ENCODE measurements around the gene SETX. TPM values are rescaled to one million over a fixed set of nuclear protein-coding genes. Genes with fewer than 3 reads are reported as not detected.

The SETX gene
- total and polyA plus RNA-seq, 2 of the 13 experiments (the other 11 are each of a cell fraction or from before 2014, with no cell fraction given): 13.2 to 39.0 TPM

DNA sequence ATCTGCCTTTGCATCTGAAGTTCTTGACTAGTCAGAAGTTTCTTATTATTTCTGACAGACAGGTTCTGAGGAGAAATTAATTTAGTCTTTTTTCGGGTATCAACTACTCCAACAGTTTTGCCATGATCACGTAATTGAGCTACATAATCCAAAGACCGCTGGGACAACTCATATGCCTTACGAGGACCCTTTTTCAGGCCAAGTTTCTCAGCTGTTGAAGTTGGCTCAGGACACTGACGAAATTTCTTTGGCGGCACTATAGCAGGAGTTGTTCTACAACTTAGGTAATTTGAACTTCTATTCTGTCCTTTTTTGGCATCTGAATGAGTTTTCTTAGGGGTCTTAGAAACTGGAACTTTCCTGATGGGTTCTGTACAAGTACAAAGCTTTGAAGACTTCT is 27.2 kb downstream of the SETX start:
- POLR2A ChIA-PET: no interaction called here
- DNase-seq (ENCODE audit: low spot score) (no peak), FAIRE-seq (no peak), ATAC-seq (no peak)
- Histone ChIP-seq H3K4me2 (ENCODE audit: low read depth, low read length) (no peak overlapping the region), H2AFZ (ENCODE audit: low read length) (no peak overlapping the region), H3K9ac (ENCODE audit: insufficient read depth, low read depth, low read length) (no peak overlapping the region), H3K9me3 (ENCODE audit: low read length) (no peaks in the 10 kb centered on the region), H3K4me3 (replicated peaks in 1 of 3; ENCODE audit: insufficient read depth in 1 of 3, low read depth in 2 of 3, low read length in 3 of 3) (no peak overlapping the region), H3K36me3 (replicated peaks in 1 of 2; ENCODE audit: control insufficient read depth in 1 of 2, insufficient read depth in 2 of 2, low read length in 2 of 2) (peaks cover 13 to 64% of the 10 kb centered on the region in 2 experiments), H3K27ac (ENCODE audit: extremely low read length, insufficient read depth, low read length) (no peak overlapping the region), H4K20me1 (ENCODE audit: insufficient read depth, low read length) (no peaks in the 10 kb centered on the region), H3K27me3 (ENCODE audit: control insufficient read depth in 1 of 2, insufficient read depth in 2 of 2, low read length in 2 of 2) (no peaks in the 10 kb centered on the region), H3K79me2 (ENCODE audit: insufficient read depth, low read length) (no peaks in the 10 kb centered on the region), H3K4me1 (ENCODE audit: insufficient read depth, low read length) (no peaks in the 10 kb centered on the region)
- no TSS peak for BruUV-seq (replicated peaks)
- intact Hi-C loops (cut with micrococcal nuclease; ENCODE audit: unreplicated experiment) (no loop called here), in situ Hi-C loops (cut with HindIII; ENCODE audit: extremely low pct_ligation_motif_present, low pct_unique_long_range_greater_than_20kb) (no loop called here)
- 94% methylated on average over 6 of the region's 6 CpGs for WGBS (ENCODE audit: low lambda C conversion rate)
- no peak for TF ChIP-seq ZNF558 (CRISPR knock-in tag; IDR thresholded peaks at IDR 0.05; ENCODE audit: borderline replicate concordance)
- TF ChIP-seq SIX4 (CRISPR knock-in tag; IDR thresholded peaks at IDR 0.05): no peak
- TF ChIP-seq ZNF446 (CRISPR knock-in tag; IDR thresholded peaks at IDR 0.05): no peak
- no peak for TF ChIP-seq KAT8 (CRISPR knock-in tag; IDR thresholded peaks at IDR 0.05)
- TF ChIP-seq ZNF598 (CRISPR knock-in tag; IDR thresholded peaks at IDR 0.05; ENCODE audit: borderline replicate concordance): no peak
- TF ChIP-seq ZNF674 (CRISPR knock-in tag; IDR thresholded peaks at IDR 0.05; ENCODE audit: low read depth): no peak
- TF ChIP-seq ZFP82 (CRISPR knock-in tag; IDR thresholded peaks at IDR 0.05; ENCODE audit: borderline replicate concordance): no peak
- no peak for TF ChIP-seq NFKB2 (CRISPR knock-in tag; IDR thresholded peaks at IDR 0.05; ENCODE audit: borderline replicate concordance)
- TF ChIP-seq SMARCC2 (IDR thresholded peaks at IDR 0.05): no peak
- TF ChIP-seq MEIS2 (CRISPR knock-in tag; IDR thresholded peaks at IDR 0.05): no peak
- TF ChIP-seq, protein P1, sequence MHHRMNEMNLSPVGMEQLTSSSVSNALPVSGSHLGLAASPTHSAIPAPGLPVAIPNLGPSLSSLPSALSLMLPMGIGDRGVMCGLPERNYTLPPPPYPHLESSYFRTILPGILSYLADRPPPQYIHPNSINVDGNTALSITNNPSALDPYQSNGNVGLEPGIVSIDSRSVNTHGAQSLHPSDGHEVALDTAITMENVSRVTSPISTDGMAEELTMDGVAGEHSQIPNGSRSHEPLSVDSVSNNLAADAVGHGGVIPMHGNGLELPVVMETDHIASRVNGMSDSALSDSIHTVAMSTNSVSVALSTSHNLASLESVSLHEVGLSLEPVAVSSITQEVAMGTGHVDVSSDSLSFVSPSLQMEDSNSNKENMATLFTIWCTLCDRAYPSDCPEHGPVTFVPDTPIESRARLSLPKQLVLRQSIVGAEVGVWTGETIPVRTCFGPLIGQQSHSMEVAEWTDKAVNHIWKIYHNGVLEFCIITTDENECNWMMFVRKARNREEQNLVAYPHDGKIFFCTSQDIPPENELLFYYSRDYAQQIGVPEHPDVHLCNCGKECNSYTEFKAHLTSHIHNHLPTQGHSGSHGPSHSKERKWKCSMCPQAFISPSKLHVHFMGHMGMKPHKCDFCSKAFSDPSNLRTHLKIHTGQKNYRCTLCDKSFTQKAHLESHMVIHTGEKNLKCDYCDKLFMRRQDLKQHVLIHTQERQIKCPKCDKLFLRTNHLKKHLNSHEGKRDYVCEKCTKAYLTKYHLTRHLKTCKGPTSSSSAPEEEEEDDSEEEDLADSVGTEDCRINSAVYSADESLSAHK (CRISPR knock-in tag; IDR thresholded peaks at IDR 0.05; ENCODE audit: borderline replicate concordance): no peak
- no peak for TF ChIP-seq AGO1 (IDR thresholded peaks at IDR 0.05; ENCODE audit: low read depth, low read length, poor library complexity, severe bottlenecking)
- no peak for TF ChIP-seq ZNF619 (CRISPR knock-in tag; IDR thresholded peaks at IDR 0.05)
- no peak for TF ChIP-seq BCL3 (CRISPR knock-in tag; IDR thresholded peaks at IDR 0.05)
- no peak for TF ChIP-seq IRF9 (CRISPR knock-in tag; IDR thresholded peaks at IDR 0.05; ENCODE audit: borderline replicate concordance)
- TF ChIP-seq, protein P2, sequence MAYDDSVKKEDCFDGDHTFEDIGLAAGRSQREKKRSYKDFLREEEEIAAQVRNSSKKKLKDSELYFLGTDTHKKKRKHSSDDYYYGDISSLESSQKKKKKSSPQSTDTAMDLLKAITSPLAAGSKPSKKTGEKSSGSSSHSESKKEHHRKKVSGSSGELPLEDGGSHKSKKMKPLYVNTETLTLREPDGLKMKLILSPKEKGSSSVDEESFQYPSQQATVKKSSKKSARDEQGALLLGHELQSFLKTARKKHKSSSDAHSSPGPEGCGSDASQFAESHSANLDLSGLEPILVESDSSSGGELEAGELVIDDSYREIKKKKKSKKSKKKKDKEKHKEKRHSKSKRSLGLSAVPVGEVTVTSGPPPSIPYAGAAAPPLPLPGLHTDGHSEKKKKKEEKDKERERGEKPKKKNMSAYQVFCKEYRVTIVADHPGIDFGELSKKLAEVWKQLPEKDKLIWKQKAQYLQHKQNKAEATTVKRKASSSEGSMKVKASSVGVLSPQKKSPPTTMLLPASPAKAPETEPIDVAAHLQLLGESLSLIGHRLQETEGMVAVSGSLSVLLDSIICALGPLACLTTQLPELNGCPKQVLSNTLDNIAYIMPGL (CRISPR knock-in tag; IDR thresholded peaks at IDR 0.05; ENCODE audit: borderline replicate concordance in 1 of 2, low read depth in 1 of 2): no peak
- CTCF ChIA-PET (ENCODE audit: low intra/inter-chr PET ratio, low total read pairs): no interaction called here
